ENCODE results near the gene CCNK.

- TF ChIP-seq CTCF (IDR thresholded peaks at IDR 0.05; ENCODE audit: insufficient read depth, low read length, poor library complexity, severe bottlenecking), result no peak
- no peak for TF ChIP-seq EZH2phosphoT487 (conservative IDR thresholded peaks at IDR 0.05; ENCODE audit: low read length)
These were observed 57.5 kb downstream of the CCNK start for GRCh38 chr14:99538733-99539132.

All from SU-DHL-6 (cell line).